Liver (tissue), 9 donors: Measurements from ENCODE around the gene HCRT. TPM values are rescaled to one million over a fixed set of nuclear protein-coding genes. Genes with fewer than 3 reads are reported as not detected.

Experiments
- DNase-seq: peaks from one replicate; pipeline ENCODE4 v3.0.0-alpha.2; 2017; ENCODE audit warnings: low spot score
- H3K27ac ChIP-seq, 2 donors: one replicate each; pipeline ENCODE4 v1.7.0; 2013; ENCODE audit warnings: inconsistent platforms in 2 of 2, low read length in 2 of 2, control low read depth in 1 of 2, low read depth in 1 of 2, mild to moderate bottlenecking in 1 of 2
- H3K27me3 ChIP-seq, 4 donors: one replicate each; pipeline versions ENCODE4 v1.6.1 to v1.7.0; 2013; ENCODE audit warnings: low read length in 3 of 4, inconsistent platforms in 1 of 4, mild to moderate bottlenecking in 1 of 4, moderate library complexity in 1 of 4; ENCODE audit not compliant: control insufficient read depth in 4 of 4, insufficient read depth in 4 of 4
- H3K36me3 ChIP-seq, 4 donors: one replicate each; pipeline versions ENCODE4 v1.6.1 to v1.7.0; 2013; ENCODE audit warnings: low read length in 3 of 4, mild to moderate bottlenecking in 3 of 4, low read depth in 1 of 4, moderate library complexity in 1 of 4; ENCODE audit not compliant: control insufficient read depth in 4 of 4, insufficient read depth in 3 of 4
- H3K4me1 ChIP-seq, 4 donors: one replicate each; pipeline versions ENCODE4 v1.6.1 to v1.7.0; 2013; ENCODE audit warnings: low read length in 3 of 4, mild to moderate bottlenecking in 3 of 4, moderate library complexity in 1 of 4; ENCODE audit not compliant: control insufficient read depth in 4 of 4, insufficient read depth in 4 of 4
- H3K4me3 ChIP-seq, 3 donors: one replicate each; pipeline versions ENCODE4 v1.6.1 to v1.7.0; 2013; ENCODE audit warnings: low read length in 3 of 3, control low read depth in 1 of 3, low read depth in 1 of 3, mild to moderate bottlenecking in 1 of 3
- H3K9ac ChIP-seq, 2 donors: one replicate each; pipeline ENCODE4 v1.7.0; 2013; ENCODE audit warnings: low read length in 2 of 2, mild to moderate bottlenecking in 2 of 2, moderate library complexity in 2 of 2, control low read depth in 1 of 2, low read depth in 1 of 2
- H3K9me3 ChIP-seq, 4 donors: one replicate each; pipeline versions ENCODE4 v1.6.1 to v1.7.0; 2013; ENCODE audit warnings: low read length in 3 of 4; ENCODE audit not compliant: control insufficient read depth in 4 of 4
- EGR1 ChIP-seq, 2 donors: IDR thresholded peaks; 2 replicates each; pipeline ENCODE4 v1.6.1; 2016 to 2018; ENCODE audit warnings: antibody characterized with exemption in 2 of 2, low read depth in 2 of 2
- FOXA1 ChIP-seq: IDR thresholded peaks from 2 replicates; pipeline ENCODE4 v1.6.1; 2016; ENCODE audit warnings: antibody characterized with exemption
- FOXA2 ChIP-seq: IDR thresholded peaks from 2 replicates; pipeline ENCODE4 v1.6.1; 2016; ENCODE audit warnings: antibody characterized with exemption
- HNF4A ChIP-seq, 2 donors: conservative IDR thresholded peaks; 2 replicates each; pipeline ENCODE4 v1.6.1; 2016; ENCODE audit warnings: antibody characterized with exemption in 2 of 2, mild to moderate bottlenecking in 2 of 2
- HNF4G ChIP-seq: IDR thresholded peaks from 2 replicates; pipeline ENCODE4 v1.6.1; 2016; ENCODE audit warnings: antibody characterized with exemption
- JUND ChIP-seq, 2 donors: IDR thresholded peaks; 2 replicates each; pipeline ENCODE4 v1.6.1; 2016; ENCODE audit warnings: antibody characterized with exemption in 2 of 2
- NR2F2 ChIP-seq: IDR thresholded peaks from 2 replicates; pipeline ENCODE4 v1.6.1; 2016; ENCODE audit warnings: antibody characterized with exemption
- RAD21 ChIP-seq, 2 donors: IDR thresholded peaks; 2 replicates each; pipeline ENCODE4 v1.6.1; 2016; ENCODE audit warnings: antibody characterized with exemption in 2 of 2, mild to moderate bottlenecking in 2 of 2
- RXRA ChIP-seq, 2 donors: IDR thresholded peaks; 2 replicates each; pipeline ENCODE4 v1.6.1; 2017 to 2018; ENCODE audit warnings: antibody characterized with exemption in 2 of 2, mild to moderate bottlenecking in 1 of 2
- SP1 ChIP-seq: IDR thresholded peaks from 2 replicates; pipeline ENCODE4 v1.6.1; 2018; ENCODE audit warnings: antibody characterized with exemption, mild to moderate bottlenecking
- TAF1 ChIP-seq: conservative IDR thresholded peaks from 2 replicates; pipeline ENCODE4 v1.6.1; 2016; ENCODE audit warnings: antibody characterized with exemption, mild to moderate bottlenecking
- WGBS: extraction: QIAGEN DNeasy Blood & Tissue Kit; methylation state at CpG from one replicate; pipeline ENCODE4 v1.1.7; 2013; 5-methylcytosine and 5-hydroxymethylcytosine counted together
- polyA plus RNA-seq, 2 donors: library from polyadenylated mRNA; stranded (reverse) in 1 of 2; unstranded in 1 of 2; fragments of 200-250 nt in 1 of 2; fragments of >200 nt in 1 of 2; fragmentation: Nextera tagmentation in 1 of 2; extraction: Ambion mirVana in 1 of 2; gene quantifications; one replicate each; pipeline versions ENCODE4 v1.2.1 to v1.2.3, GENCODE V29; 2013 to 2015
- total RNA-seq, 2 donors: library from RNA; depleted of rRNA; stranded (reverse); fragments of >200 nt; gene quantifications; one replicate each; pipeline ENCODE4 v1.2.3, GENCODE V29; 2014
- TF ChIP-seq, protein P1 (sequence below): IDR thresholded peaks from 2 replicates; pipeline ENCODE4 v1.6.1; 2016; ENCODE audit warnings: antibody characterized with exemption
- TF ChIP-seq, protein P2 (sequence below): IDR thresholded peaks from 2 replicates; pipeline ENCODE4 v1.6.1; 2016; ENCODE audit warnings: antibody characterized with exemption
- TF ChIP-seq, protein P3 (sequence below): IDR thresholded peaks from 2 replicates; pipeline ENCODE4 v1.6.1; 2016; ENCODE audit warnings: antibody characterized with exemption
- TF ChIP-seq, protein P4 (sequence below): fragments of 150-350 bp; IDR thresholded peaks from 2 replicates; pipeline ENCODE4 v1.5.1; 2017; ENCODE audit warnings: improper control_type of control experiment, low read depth, low read length; ENCODE audit not compliant: missing input control
- TF ChIP-seq, protein P5 (sequence below): IDR thresholded peaks from 2 replicates; pipeline ENCODE4 v1.6.1; 2016; ENCODE audit warnings: antibody characterized with exemption, mild to moderate bottlenecking
- donor health status: healthy.
- donor health status: healthy.
- donor health status: healthy.
- donor health status: healthy.
- donor health status: healthy.

Gene HCRT
- total and polyA plus RNA-seq, 4 donors: not detected

DNA sequence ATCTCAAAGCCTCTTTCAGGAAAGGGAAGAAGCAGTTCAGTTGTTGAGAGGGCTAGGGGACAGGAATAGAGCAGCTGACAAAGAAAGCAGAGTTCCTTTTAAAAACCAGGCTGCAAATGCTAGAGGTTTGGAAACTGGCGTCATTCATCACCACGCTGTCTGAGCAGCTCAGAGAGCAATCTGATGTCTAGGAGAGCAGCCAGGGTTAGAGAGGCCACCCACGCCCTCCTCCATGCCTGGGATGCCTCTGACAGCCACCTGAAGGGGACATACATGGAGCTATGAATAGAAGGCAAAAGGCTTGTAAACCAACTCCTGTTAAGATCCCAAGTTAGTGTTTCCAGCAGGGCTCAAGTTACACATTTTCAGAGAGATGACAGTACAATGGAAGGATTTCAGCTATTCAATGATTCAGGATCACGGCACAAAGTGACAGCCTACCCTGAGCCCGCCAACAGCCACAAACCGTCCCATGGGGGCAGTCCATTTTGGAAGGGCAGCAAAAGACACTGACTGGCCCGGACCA lies 42.8 kb downstream of the HCRT start:
- H3K9me3 ChIP-seq: no peaks in the 10 kb centered on the region
- H3K27me3 ChIP-seq: no peaks in the 10 kb centered on the region
- H3K9ac ChIP-seq: no peak overlapping the region
- H3K4me3 ChIP-seq: no peak overlapping the region
- 90% methylated on average over 7 of the region's 7 CpGs for WGBS
- no peak for DNase-seq
- H3K36me3 ChIP-seq: peaks cover 5 to 10% (median 8%) of the 10 kb centered on the region in 4 donors
- H3K27ac ChIP-seq: no peak overlapping the region
- H3K4me1 ChIP-seq: peaks cover 0 to 15% (median 5%) of the 10 kb centered on the region in 4 donors
- TF ChIP-seq, protein P1, sequence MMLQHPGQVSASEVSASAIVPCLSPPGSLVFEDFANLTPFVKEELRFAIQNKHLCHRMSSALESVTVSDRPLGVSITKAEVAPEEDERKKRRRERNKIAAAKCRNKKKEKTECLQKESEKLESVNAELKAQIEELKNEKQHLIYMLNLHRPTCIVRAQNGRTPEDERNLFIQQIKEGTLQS: no peak
- TF ChIP-seq HNF4G (no peak), RAD21 (IDR thresholded peaks at IDR 0.05) (no peak), FOXA1 (no peak), FOXA2 (no peak), TAF1 (no peak), RXRA (IDR thresholded peaks at IDR 0.05) (no peak), NR2F2 (no peak)
- TF ChIP-seq, protein P2, sequence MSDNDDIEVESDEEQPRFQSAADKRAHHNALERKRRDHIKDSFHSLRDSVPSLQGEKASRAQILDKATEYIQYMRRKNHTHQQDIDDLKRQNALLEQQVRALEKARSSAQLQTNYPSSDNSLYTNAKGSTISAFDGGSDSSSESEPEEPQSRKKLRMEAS: no peak
- TF ChIP-seq, protein P3, sequence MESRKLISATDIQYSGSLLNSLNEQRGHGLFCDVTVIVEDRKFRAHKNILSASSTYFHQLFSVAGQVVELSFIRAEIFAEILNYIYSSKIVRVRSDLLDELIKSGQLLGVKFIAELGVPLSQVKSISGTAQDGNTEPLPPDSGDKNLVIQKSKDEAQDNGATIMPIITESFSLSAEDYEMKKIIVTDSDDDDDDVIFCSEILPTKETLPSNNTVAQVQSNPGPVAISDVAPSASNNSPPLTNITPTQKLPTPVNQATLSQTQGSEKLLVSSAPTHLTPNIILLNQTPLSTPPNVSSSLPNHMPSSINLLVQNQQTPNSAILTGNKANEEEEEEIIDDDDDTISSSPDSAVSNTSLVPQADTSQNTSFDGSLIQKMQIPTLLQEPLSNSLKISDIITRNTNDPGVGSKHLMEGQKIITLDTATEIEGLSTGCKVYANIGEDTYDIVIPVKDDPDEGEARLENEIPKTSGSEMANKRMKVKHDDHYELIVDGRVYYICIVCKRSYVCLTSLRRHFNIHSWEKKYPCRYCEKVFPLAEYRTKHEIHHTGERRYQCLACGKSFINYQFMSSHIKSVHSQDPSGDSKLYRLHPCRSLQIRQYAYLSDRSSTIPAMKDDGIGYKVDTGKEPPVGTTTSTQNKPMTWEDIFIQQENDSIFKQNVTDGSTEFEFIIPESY: no peak
- TF ChIP-seq, protein P4, sequence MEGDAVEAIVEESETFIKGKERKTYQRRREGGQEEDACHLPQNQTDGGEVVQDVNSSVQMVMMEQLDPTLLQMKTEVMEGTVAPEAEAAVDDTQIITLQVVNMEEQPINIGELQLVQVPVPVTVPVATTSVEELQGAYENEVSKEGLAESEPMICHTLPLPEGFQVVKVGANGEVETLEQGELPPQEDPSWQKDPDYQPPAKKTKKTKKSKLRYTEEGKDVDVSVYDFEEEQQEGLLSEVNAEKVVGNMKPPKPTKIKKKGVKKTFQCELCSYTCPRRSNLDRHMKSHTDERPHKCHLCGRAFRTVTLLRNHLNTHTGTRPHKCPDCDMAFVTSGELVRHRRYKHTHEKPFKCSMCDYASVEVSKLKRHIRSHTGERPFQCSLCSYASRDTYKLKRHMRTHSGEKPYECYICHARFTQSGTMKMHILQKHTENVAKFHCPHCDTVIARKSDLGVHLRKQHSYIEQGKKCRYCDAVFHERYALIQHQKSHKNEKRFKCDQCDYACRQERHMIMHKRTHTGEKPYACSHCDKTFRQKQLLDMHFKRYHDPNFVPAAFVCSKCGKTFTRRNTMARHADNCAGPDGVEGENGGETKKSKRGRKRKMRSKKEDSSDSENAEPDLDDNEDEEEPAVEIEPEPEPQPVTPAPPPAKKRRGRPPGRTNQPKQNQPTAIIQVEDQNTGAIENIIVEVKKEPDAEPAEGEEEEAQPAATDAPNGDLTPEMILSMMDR: no peak

DNA sequence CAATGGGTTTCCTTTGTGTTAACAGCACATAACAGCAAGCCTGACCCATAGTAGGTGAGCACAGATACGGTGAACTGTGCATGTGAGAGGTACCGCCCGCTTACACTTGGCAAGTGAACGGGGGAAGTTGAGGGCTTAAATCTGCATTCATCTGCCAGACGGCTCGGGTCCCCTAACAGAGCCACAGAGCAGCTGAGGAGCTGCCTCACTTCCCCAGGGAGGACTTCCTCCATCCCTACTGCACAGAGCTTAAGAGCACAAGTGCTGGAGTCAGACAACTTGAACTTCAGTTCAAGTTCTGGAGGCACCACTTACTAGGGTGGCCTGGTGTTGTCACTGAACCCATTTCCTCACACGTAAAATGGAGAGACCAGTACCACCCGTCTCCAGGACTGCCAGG lies 43.9 kb downstream of the HCRT start:
- H3K27me3 ChIP-seq: no peaks in the 10 kb centered on the region
- H3K4me3 ChIP-seq: no peak overlapping the region
- no peak for DNase-seq
- peaks cover 5 to 10% (median 6%) of the 10 kb centered on the region in 4 donors for H3K36me3 ChIP-seq
- no peak overlapping the region for H3K27ac ChIP-seq
- no peak overlapping the region for H3K9ac ChIP-seq
- TF ChIP-seq TAF1 (no peak), RXRA (IDR thresholded peaks at IDR 0.05) (no peak), NR2F2 (no peak), FOXA2 (no peak), RAD21 (IDR thresholded peaks at IDR 0.05) (no peak), FOXA1 (no peak), SP1 (no peak), JUND (IDR thresholded peaks at IDR 0.05) (no peak), EGR1 (IDR thresholded peaks at IDR 0.05; ENCODE audit: low read depth in 2 of 2) (no peak), HNF4A (conservative IDR thresholded peaks at IDR 0.05) (no peak)
- TF ChIP-seq, protein P3: no peak
- TF ChIP-seq, protein P4: no peak
- TF ChIP-seq, protein P1: no peak
- TF ChIP-seq, protein P5, sequence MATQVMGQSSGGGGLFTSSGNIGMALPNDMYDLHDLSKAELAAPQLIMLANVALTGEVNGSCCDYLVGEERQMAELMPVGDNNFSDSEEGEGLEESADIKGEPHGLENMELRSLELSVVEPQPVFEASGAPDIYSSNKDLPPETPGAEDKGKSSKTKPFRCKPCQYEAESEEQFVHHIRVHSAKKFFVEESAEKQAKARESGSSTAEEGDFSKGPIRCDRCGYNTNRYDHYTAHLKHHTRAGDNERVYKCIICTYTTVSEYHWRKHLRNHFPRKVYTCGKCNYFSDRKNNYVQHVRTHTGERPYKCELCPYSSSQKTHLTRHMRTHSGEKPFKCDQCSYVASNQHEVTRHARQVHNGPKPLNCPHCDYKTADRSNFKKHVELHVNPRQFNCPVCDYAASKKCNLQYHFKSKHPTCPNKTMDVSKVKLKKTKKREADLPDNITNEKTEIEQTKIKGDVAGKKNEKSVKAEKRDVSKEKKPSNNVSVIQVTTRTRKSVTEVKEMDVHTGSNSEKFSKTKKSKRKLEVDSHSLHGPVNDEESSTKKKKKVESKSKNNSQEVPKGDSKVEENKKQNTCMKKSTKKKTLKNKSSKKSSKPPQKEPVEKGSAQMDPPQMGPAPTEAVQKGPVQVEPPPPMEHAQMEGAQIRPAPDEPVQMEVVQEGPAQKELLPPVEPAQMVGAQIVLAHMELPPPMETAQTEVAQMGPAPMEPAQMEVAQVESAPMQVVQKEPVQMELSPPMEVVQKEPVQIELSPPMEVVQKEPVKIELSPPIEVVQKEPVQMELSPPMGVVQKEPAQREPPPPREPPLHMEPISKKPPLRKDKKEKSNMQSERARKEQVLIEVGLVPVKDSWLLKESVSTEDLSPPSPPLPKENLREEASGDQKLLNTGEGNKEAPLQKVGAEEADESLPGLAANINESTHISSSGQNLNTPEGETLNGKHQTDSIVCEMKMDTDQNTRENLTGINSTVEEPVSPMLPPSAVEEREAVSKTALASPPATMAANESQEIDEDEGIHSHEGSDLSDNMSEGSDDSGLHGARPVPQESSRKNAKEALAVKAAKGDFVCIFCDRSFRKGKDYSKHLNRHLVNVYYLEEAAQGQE: no peak
- WGBS: 84% methylated on average over 8 of the region's 8 CpGs
- no peaks in the 10 kb centered on the region for H3K9me3 ChIP-seq
- peaks cover 3 to 19% (median 8%) of the 10 kb centered on the region in 4 donors for H3K4me1 ChIP-seq
